ENCODE results near the gene STXBP6. TPM values are rescaled to one million over a fixed set of nuclear protein-coding genes. Genes with fewer than 3 reads are reported as not detected.

The STXBP6 gene
- total RNA-seq, 1 donor from 2014 or later, result 0.51 TPM

DNA sequence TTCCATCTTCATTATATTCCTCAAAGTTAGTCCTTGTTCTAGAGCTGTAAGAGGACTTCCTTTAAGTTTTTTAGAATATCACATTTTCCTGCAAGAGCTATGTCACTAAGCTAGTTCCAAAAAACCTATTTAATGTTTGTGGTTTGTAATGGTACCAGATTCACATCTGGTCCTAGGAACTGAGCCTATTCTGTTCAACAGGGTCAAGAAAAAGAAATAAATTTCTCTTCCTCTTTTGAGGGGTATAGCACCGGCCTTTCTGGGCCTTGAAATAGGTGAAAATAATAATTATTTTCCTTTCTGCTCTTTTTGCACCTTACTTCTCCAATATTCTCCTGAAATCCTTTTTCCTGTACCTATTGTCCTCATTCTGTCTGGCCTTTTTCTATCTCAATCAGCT, 3.6 kb upstream of the STXBP6 start:
- Mint-ChIP-seq H3K4me1 (ENCODE audit: unreplicated experiment) (peaks cover 13% of the 10 kb centered on the region), H3K4me3 (ENCODE audit: unreplicated experiment) (no peak overlapping the region), H3K36me3 (ENCODE audit: low read depth, unreplicated experiment) (no peaks in the 10 kb centered on the region), H3K9me3 (ENCODE audit: unreplicated experiment) (no peaks in the 10 kb centered on the region), H3K27me3 (ENCODE audit: unreplicated experiment) (peaks cover 10% of the 10 kb centered on the region), H3K27ac (ENCODE audit: unreplicated experiment) (no peak overlapping the region)
- TF ChIP-seq CTCF (IDR thresholded peaks at IDR 0.05; ENCODE audit: unreplicated experiment), result no peak
- DNase-seq (ENCODE audit: low spot score), result no peak

DNA sequence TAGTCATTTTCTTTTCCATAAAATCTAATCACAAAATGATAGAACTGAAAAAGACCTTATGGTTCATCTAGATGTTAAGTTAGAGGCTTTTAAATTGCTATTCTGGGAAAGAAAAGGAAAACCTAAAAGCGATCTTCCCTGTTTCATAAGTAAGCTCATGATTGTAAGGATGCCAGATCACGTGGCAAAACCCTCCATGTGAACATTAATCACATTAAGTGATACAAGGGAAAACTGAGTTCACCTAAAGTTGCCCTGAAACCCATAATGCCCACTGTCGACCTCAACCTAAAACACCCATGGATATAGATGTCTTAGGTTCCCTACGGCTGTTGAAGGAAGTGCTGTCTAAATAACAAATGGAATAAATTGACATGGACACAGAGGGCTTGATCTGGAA, 3.0 kb upstream of the STXBP6 start:
- TF ChIP-seq CTCF (IDR thresholded peaks at IDR 0.05; ENCODE audit: unreplicated experiment), result no peak
- no peaks in the 10 kb centered on the region for H3K9me3 Mint-ChIP-seq (ENCODE audit: unreplicated experiment)
- no peaks in the 10 kb centered on the region for H3K36me3 Mint-ChIP-seq (ENCODE audit: low read depth, unreplicated experiment)
- no peak overlapping the region for H3K27ac Mint-ChIP-seq (ENCODE audit: unreplicated experiment)
- H3K4me3 Mint-ChIP-seq (ENCODE audit: unreplicated experiment), result no peak overlapping the region
- peaks cover 15% of the 10 kb centered on the region for H3K27me3 Mint-ChIP-seq (ENCODE audit: unreplicated experiment)
- peaks cover 13% of the 10 kb centered on the region for H3K4me1 Mint-ChIP-seq (ENCODE audit: unreplicated experiment)
- DNase-seq (ENCODE audit: low spot score), result no peak

DNA sequence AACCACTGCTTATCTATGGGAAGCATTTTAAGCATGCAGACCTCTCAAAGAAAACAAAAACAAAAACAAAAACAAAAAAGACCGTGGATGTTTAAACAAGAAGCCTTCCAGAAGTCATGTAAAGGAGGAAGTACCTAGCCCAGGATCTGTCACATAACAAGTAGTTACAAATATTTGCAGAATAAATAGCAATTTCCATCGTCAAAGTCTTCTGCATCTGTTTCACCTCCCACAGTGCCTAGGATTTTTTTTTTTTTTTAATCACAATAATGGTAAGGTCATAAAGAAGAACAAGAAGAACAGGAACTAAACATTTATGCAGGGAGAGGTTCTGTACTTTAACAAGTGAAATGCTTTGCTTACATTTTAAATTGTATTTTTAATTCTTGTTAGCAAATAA, 2.4 kb upstream of the STXBP6 start:
- Mint-ChIP-seq H3K36me3 (ENCODE audit: low read depth, unreplicated experiment) (no peaks in the 10 kb centered on the region), H3K27ac (ENCODE audit: unreplicated experiment) (no peak overlapping the region), H3K27me3 (ENCODE audit: unreplicated experiment) (peaks cover 16% of the 10 kb centered on the region), H3K4me1 (ENCODE audit: unreplicated experiment) (peaks cover 13% of the 10 kb centered on the region), H3K9me3 (ENCODE audit: unreplicated experiment) (no peaks in the 10 kb centered on the region), H3K4me3 (ENCODE audit: unreplicated experiment) (no peak overlapping the region)
- no peak for DNase-seq (ENCODE audit: low spot score)
- TF ChIP-seq CTCF (IDR thresholded peaks at IDR 0.05; ENCODE audit: unreplicated experiment), result no peak

DNA sequence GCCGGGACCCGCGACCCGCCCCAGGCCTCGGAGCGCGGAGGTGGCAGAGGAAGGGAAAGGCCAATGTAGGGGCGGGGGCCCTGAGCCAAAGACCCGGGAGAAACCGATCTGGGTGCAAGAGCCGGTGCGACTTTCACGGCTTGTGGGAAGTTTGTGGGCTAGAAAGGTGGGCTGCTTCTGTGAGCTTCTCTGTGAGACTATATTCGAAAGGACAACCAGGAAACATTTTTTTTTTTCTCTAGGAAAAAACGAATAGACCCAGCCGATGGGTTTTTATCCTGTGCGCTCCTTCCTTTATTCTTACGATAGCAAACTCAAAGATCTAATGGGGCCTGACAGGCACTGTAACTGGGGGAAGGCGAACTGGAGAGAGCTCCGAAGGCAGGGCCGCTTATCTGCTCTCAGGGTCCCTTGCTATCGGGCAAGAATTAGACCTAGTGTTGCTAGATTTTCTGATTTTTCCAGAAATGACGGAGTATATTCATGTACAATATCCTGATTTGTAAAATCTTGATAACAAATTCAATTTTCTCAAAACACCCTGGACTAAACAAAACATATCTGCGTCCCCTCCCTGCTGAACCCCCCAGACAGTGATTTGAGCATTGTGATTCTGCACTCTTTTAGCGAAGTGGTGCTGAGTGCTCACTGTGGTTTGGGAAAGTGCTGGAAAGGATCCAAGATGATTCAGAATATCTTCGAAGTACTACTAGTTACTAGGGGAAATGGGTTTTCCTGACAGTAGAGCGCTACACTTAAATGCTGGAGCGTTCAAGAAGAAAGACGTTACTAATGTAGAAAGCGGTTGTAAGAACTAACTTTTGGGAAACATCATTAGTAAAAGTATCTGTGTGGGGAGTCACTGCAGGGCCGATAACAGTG, 563 bp upstream of the STXBP6 start:
- H3K4me1 Mint-ChIP-seq (ENCODE audit: unreplicated experiment), result peaks cover 13% of the 10 kb centered on the region
- peak overlapping the region; percentile 15 for H3K27ac Mint-ChIP-seq (ENCODE audit: unreplicated experiment)
- H3K36me3 Mint-ChIP-seq (ENCODE audit: low read depth, unreplicated experiment), result no peaks in the 10 kb centered on the region
- H3K27me3 Mint-ChIP-seq (ENCODE audit: unreplicated experiment), result peaks cover 16% of the 10 kb centered on the region
- H3K9me3 Mint-ChIP-seq (ENCODE audit: unreplicated experiment), result no peaks in the 10 kb centered on the region
- H3K4me3 Mint-ChIP-seq (ENCODE audit: unreplicated experiment), result peak overlapping the region; percentile 90
- DNase-seq (ENCODE audit: low spot score), result no peak
- TF ChIP-seq CTCF (IDR thresholded peaks at IDR 0.05; ENCODE audit: unreplicated experiment), result no peak

DNA sequence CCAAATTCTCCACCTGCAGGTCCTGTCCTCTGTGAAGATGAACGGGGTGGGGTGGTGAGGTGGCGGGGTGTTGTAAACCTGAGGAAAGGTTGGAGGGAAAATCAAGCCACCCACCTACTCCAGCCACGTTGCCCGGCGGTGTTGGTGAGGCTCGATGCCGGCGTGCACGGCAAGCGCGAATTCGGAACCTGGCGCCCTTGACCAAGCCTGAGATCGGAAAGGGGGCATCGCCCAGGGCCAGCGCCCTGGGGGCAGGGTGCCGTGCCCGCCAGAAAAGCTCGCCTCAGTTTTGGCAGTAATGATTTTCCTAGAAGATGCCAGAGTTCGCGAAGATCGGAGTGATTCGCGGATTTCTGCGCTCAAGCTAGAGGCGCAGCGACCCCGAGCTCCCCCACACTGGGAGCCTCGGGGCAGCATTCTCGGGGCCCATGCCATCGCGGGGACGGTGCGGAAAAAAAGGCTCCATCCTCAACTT, 817 bp downstream of the STXBP6 start:
- DNase-seq (ENCODE audit: low spot score), result no peak
- peaks cover 16% of the 10 kb centered on the region for H3K27me3 Mint-ChIP-seq (ENCODE audit: unreplicated experiment)
- TF ChIP-seq CTCF (IDR thresholded peaks at IDR 0.05; ENCODE audit: unreplicated experiment), result no peak
- H3K4me1 Mint-ChIP-seq (ENCODE audit: unreplicated experiment), result peaks cover 13% of the 10 kb centered on the region
- H3K4me3 Mint-ChIP-seq (ENCODE audit: unreplicated experiment), result peak overlapping the region; percentile 89
- H3K9me3 Mint-ChIP-seq (ENCODE audit: unreplicated experiment), result no peaks in the 10 kb centered on the region
- peak overlapping the region; percentile 16 for H3K27ac Mint-ChIP-seq (ENCODE audit: unreplicated experiment)
- no peaks in the 10 kb centered on the region for H3K36me3 Mint-ChIP-seq (ENCODE audit: low read depth, unreplicated experiment)

All from endothelial cell (in vitro differentiated cells).